HEK293T (cell line): ENCODE measurements around the gene KCND3.

Experiments
- BHLHE40 ChIP-seq: fragments of 450-650 bp; IDR thresholded peaks from 2 replicates; pipeline ENCODE4 v1.6.1; 2016; ENCODE audit warnings: mild to moderate bottlenecking, moderate library complexity, borderline replicate concordance
- FOXK2 ChIP-seq: fragments of 450-650 bp; IDR thresholded peaks from 2 replicates; pipeline ENCODE4 v1.6.1; 2016; ENCODE audit warnings: mild to moderate bottlenecking
- FOXM1 ChIP-seq: fragments of 450-650 bp; IDR thresholded peaks from 2 replicates; pipeline ENCODE4 v1.6.1; 2017; ENCODE audit warnings: mild to moderate bottlenecking, borderline replicate concordance

GRCh38 chr1:111756124-111756513, 233.3 kb downstream of the KCND3 start:
- TF ChIP-seq FOXK2 = no peak
- no peak for TF ChIP-seq BHLHE40
- no peak for TF ChIP-seq FOXM1
